DND-41 (cell line): ENCODE measurements around the gene RGL3.

Experiments used
- CTCF ChIP-seq: IDR thresholded peaks from 2 replicates; pipeline ENCODE4 v1.5.1; 2012; ENCODE audit warnings: borderline replicate concordance, low read length, moderate library complexity, mild to moderate bottlenecking; ENCODE audit not compliant: poor library complexity, severe bottlenecking; ENCODE audit errors: extremely low read depth
- EZH2 ChIP-seq: IDR thresholded peaks from 3 replicates; pipeline ENCODE4 v1.6.1; 2012; ENCODE audit warnings: borderline replicate concordance, low read depth, mild to moderate bottlenecking, moderate library complexity, low read length, inconsistent platforms; ENCODE audit not compliant: severe bottlenecking

DNA sequence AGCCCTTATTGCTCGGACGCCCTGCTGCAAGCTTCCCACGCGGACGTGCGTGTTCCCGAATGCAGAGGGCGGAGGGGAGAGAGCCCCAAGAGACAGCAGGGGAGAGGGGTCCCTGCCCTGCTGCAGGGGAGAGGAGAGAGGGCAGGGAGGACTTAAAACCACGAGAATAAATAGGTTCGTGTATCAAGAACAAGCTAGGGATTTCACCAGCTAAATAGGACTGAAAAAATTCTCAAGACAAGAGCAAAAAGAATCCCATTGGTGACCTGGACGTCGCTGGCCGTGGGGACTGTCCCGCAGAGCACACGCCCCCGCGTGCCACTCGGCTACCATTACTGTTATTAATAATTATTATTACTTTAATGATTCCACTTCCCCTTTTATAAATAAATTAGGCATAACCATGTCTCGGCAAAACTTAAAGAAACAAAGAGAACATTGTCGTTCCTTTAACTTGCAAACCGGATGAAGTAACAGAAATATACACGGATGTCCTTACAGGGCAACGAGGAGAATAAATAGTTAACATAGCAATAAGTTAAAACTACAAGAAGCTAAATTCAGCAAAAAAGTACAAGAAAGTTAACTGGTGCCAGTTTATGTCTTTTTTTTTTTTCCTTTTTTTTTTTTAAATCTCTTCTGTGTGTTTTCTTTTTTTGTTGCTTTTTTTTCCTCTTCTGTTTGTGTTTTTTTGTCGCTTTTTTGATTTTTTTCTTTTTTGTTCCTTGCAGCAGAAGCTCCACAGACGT lies 32.9 kb upstream of the RGL3 start:
- TF ChIP-seq CTCF (no peak), EZH2 (no peak)
